Tibial artery (tissue), 4 donors: ENCODE measurements around the gene NOC4L.
"Not testable (repeated sequence)": the region's sequence is repeated elsewhere in the genome, so short reads cannot be mapped to it uniquely, and the experiment has no call there.

Experiments
- DNase-seq, 2 donors: peaks; one replicate each; pipeline ENCODE4 v3.0.0-alpha.2; 2019
- H3K27ac ChIP-seq, 2 donors: fragments of 200-600 bp; sonication (generic) in 1 of 2; 1 replicate in 1 of 2; 2 replicates in 1 of 2; pipeline ENCODE4 v1.5.1; 2018 to 2019; ENCODE audit warnings: mild to moderate bottlenecking in 1 of 2
- H3K27me3 ChIP-seq, 2 donors: fragments of 200-600 bp; sonication (generic) in 1 of 2; one replicate each; pipeline versions ENCODE4 v1.5.1 to v1.6.0; 2016 to 2019
- H3K36me3 ChIP-seq, 3 donors: fragments of 200-600 bp; sonication (generic) in 2 of 3; one replicate each; pipeline ENCODE4 v1.5.1; 2016 to 2019; ENCODE audit warnings: mild to moderate bottlenecking in 2 of 3
- H3K4me1 ChIP-seq, 4 donors: fragments of 200-600 bp; sonication (generic) in 2 of 4; 1 replicate in 3 of 4; 2 replicates in 1 of 4; pipeline ENCODE4 v1.5.1; 2016 to 2019
- H3K4me3 ChIP-seq, 2 donors: fragments of 200-600 bp; sonication (generic) in 1 of 2; 1 replicate in 1 of 2; 2 replicates in 1 of 2; pipeline ENCODE4 v1.5.1; 2018 to 2019; ENCODE audit warnings: mild to moderate bottlenecking in 2 of 2
- H3K9me3 ChIP-seq, 3 donors: fragments of 200-600 bp; sonication (generic) in 1 of 3; one replicate each; pipeline ENCODE4 v1.5.1; 2016 to 2019
- CTCF ChIP-seq, 2 experiments: fragments of 200-600 bp in 1 of 2; fragments of 450-650 bp in 1 of 2; IDR thresholded peaks; one replicate each; pipeline ENCODE4 v1.5.1; 2017 to 2019; ENCODE audit warnings: antibody characterized with exemption in 2 of 2, mild to moderate bottlenecking in 1 of 2, moderate library complexity in 1 of 2
- intact Hi-C: fragments of 100-400 bp; cut with DNase I; formaldehyde crosslinking; loops from one replicate; pipeline ENCODE4 v1.15.0; 2023; ENCODE audit warnings: low total_unique reads

The NOC4L gene

GRCh38 chr12:132144115-132144809 is at the start of gene NOC4L, which contains the start of gene DDX51:
NOC4L (plus strand) TSS chr12:132144457; CDS start chr12:132144489, 32 bp downstream.
DDX51 (minus strand) TSS chr12:132144319; CDS start chr12:132144296, 23 bp downstream.
- Histone ChIP-seq H3K4me1 (peaks cover 0 to 30% (median 23%) of the 10 kb centered on the region in 4 donors), H3K27me3 (no peaks in the 10 kb centered on the region), H3K27ac (peak within 1 kb of the TSS; percentile 91 to 98), H3K9me3 (no peaks in the 10 kb centered on the region), H3K36me3 (peaks cover 22 to 70% (median 40%) of the 10 kb centered on the region in 3 donors), H3K4me3 (peak within 1 kb of the TSS; percentile 86 to 98)
- no peak for TF ChIP-seq CTCF (IDR thresholded peaks at IDR 0.05)
- intact Hi-C loops: no loop called here
- peak; percentile 90 to 95 for DNase-seq

GRCh38 chr12:132095520-132096409 is 48.5 kb upstream of the NOC4L start:
- Histone ChIP-seq H3K27ac (no peak overlapping the region), H3K36me3 (peaks cover 0 to 35% (median 22%) of the 10 kb centered on the region in 3 donors), H3K9me3 (no peaks in the 10 kb centered on the region), H3K4me1 (no peaks in the 10 kb centered on the region), H3K27me3 (no peaks in the 10 kb centered on the region), H3K4me3 (no peak overlapping the region)
- DNase-seq: no peak
- intact Hi-C loops: no loop called here
- no peak for TF ChIP-seq CTCF (IDR thresholded peaks at IDR 0.05)

- Histone ChIP-seq H3K4me1 (no peaks in the 10 kb centered on the region), H3K36me3 (peaks cover 0 to 29% (median 0%) of the 10 kb centered on the region in 3 donors), H3K27ac (no peak overlapping the region), H3K4me3 (no peak overlapping the region), H3K27me3 (no peaks in the 10 kb centered on the region), H3K9me3 (no peaks in the 10 kb centered on the region)
- no peak for DNase-seq
- TF ChIP-seq CTCF (IDR thresholded peaks at IDR 0.05): no peak
- intact Hi-C loops: no loop called here
Measured at GRCh38 chr12:132099739-132100138, 44.5 kb upstream of the NOC4L start.

GRCh38 chr12:132100306-132101065 is 43.8 kb upstream of the NOC4L start:
- no peaks in the 10 kb centered on the region for H3K27me3 ChIP-seq
- no peak for TF ChIP-seq CTCF (IDR thresholded peaks at IDR 0.05)
- no peak overlapping the region for H3K4me3 ChIP-seq
- H3K9me3 ChIP-seq: no peaks in the 10 kb centered on the region
- peaks cover 0 to 37% (median 6%) of the 10 kb centered on the region in 3 donors for H3K36me3 ChIP-seq
- intact Hi-C loops: no loop called here
- no peaks in the 10 kb centered on the region for H3K4me1 ChIP-seq
- H3K27ac ChIP-seq: no peak overlapping the region
- DNase-seq: no peak

- H3K4me1 ChIP-seq: no peaks in the 10 kb centered on the region
- H3K4me3 ChIP-seq: no peak overlapping the region
- no peak for DNase-seq
- H3K27ac ChIP-seq: no peak overlapping the region
- peaks cover 0 to 34% (median 11%) of the 10 kb centered on the region in 3 donors for H3K36me3 ChIP-seq
- no peaks in the 10 kb centered on the region for H3K27me3 ChIP-seq
- no peaks in the 10 kb centered on the region for H3K9me3 ChIP-seq
- intact Hi-C loops: no loop called here
- no peak for TF ChIP-seq CTCF (IDR thresholded peaks at IDR 0.05)
Measured at GRCh38 chr12:132102297-132102696, 42.0 kb upstream of the NOC4L start.

GRCh38 chr12:132103072-132103471 is 41.2 kb upstream of the NOC4L start:
- intact Hi-C loops, H3K27ac ChIP-seq, H3K27me3 ChIP-seq, H3K4me3 ChIP-seq, DNase-seq, H3K9me3 ChIP-seq, H3K4me1 ChIP-seq: not testable (repeated sequence)
- H3K36me3 ChIP-seq: peaks cover 0 to 35% (median 11%) of the 10 kb centered on the region in 3 donors
